GM12801 (cell line): ENCODE results near the gene CCDC185.

Source experiments
- TF ChIP-seq, protein P1 (sequence below): IDR thresholded peaks from one replicate; pipeline ENCODE4 v1.5.1; 2011; ENCODE audit warnings: control low read depth; ENCODE audit not compliant: insufficient read length; ENCODE audit errors: extremely low read depth

CCDC185 gene

GRCh38 chr1:223349241-223349640 is 44.0 kb upstream of the CCDC185 start:
- TF ChIP-seq, protein P1, sequence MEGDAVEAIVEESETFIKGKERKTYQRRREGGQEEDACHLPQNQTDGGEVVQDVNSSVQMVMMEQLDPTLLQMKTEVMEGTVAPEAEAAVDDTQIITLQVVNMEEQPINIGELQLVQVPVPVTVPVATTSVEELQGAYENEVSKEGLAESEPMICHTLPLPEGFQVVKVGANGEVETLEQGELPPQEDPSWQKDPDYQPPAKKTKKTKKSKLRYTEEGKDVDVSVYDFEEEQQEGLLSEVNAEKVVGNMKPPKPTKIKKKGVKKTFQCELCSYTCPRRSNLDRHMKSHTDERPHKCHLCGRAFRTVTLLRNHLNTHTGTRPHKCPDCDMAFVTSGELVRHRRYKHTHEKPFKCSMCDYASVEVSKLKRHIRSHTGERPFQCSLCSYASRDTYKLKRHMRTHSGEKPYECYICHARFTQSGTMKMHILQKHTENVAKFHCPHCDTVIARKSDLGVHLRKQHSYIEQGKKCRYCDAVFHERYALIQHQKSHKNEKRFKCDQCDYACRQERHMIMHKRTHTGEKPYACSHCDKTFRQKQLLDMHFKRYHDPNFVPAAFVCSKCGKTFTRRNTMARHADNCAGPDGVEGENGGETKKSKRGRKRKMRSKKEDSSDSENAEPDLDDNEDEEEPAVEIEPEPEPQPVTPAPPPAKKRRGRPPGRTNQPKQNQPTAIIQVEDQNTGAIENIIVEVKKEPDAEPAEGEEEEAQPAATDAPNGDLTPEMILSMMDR, result no peak

DNA sequence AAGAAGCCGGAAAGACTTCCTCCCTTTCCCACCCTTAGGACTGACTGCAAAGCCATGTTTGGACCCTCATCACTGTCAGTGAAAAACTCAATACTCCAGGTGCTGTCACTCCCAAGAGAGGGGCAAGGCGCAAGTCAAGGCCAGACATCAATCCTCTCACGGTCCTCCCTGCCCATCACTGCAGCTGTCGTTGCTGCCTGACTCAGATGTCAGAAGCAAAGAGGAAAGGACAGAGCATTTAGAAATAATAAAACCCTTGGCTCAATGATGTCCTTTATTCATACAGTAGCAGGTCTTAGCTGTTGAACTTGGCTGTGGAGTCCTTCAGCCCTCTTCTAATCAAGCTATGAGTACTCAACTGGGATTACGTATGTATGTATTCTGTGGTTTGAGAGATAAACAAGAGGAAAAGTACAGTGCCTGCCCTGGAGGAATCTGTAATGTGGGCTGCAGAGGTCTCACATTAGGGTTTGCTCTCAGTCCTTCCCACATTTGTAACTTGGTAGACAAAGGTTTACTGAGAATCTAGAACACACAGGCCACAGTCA is 42.8 kb upstream of the CCDC185 start:
- TF ChIP-seq, protein P1, result no peak

- TF ChIP-seq, protein P1, result no peak
Observed at GRCh38 chr1:223352944-223353343, 40.3 kb upstream of the CCDC185 start.

GRCh38 chr1:223353939-223354338 is 39.3 kb upstream of the CCDC185 start:
- TF ChIP-seq, protein P1, result no peak

GRCh38 chr1:223355699-223356098 is 37.5 kb upstream of the CCDC185 start:
- TF ChIP-seq, protein P1, result no peak

GRCh38 chr1:223358826-223359225 is 34.4 kb upstream of the CCDC185 start:
- TF ChIP-seq, protein P1, result no peak

DNA sequence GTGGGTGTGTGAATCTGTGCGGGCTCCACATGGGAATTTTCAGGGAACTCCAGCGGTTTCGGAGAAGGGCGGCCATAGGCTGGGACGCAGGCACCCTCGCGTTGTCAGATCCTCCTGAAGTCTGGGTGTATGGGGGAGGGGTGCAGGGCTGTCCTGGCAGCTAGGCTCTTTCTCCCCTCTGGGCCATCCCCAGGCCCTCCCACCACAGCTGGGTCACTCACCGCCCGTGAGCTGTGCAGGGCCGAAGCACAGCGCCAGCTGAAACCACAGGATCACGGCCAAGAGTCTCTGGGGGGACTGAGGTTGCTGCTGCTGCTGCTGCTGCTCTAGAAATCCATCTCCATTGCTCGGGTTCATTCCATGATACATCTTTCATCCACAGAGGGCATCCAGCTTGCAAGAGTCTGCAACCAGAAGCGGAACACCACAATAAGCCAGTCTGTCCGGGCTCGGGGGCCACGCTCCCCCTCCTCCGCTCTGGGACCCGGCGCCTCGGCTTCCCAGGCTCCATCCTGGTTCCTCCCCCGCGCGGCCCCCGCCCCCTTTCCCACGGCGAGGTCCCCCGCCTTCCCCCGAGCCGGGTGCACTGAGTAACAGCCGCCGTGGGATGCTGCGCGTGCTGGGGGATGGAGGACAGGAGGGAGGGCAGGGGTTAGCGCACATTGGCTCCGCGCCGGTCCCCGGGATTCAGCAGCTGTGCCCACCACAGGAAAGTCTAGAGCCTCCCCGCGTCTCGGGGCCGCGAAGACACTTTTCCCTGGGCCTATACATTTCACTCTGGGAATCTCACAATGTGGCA is 30.0 kb upstream of the CCDC185 start:
- TF ChIP-seq, protein P1, result no peak
